Naive B cell (primary cell): ENCODE measurements around the gene EGFL6. TPM values are rescaled to one million over a fixed set of nuclear protein-coding genes. Genes with fewer than 3 reads are reported as not detected.
"Not testable (repeated sequence)": the region's sequence is repeated elsewhere in the genome, so short reads cannot be mapped to it uniquely, and the experiment has no call there.

Experiments
- ATAC-seq, 2 donors: fragments of 150-1000 bp; cut with Tn5 transposase; 2 replicates each; pipeline ENCODE4 v1.10.0; 2021; ENCODE audit warnings: low read depth in 2 of 2, mild to moderate bottlenecking in 2 of 2, moderate library complexity in 2 of 2
- DNase-seq: peaks from one replicate; pipeline ENCODE4 v3.0.0; 2022
- H3K27ac Mint-ChIP-seq, 6 donors: one replicate each; pipeline ENCODE4 v1.8.0; 2020 to 2022; ENCODE audit warnings: mild to moderate bottlenecking in 6 of 6, mixed read lengths in 6 of 6, moderate library complexity in 5 of 6, inconsistent platforms in 2 of 6
- H3K27me3 Mint-ChIP-seq, 3 donors: one replicate each; pipeline ENCODE4 v1.8.0; 2021 to 2022; ENCODE audit warnings: mixed read lengths in 3 of 3, mild to moderate bottlenecking in 1 of 3
- H3K36me3 Mint-ChIP-seq, 2 donors: one replicate each; pipeline ENCODE4 v1.8.0; 2020 to 2022; ENCODE audit warnings: mixed read lengths in 2 of 2, inconsistent platforms in 1 of 2, mild to moderate bottlenecking in 1 of 2
- H3K4me1 Mint-ChIP-seq, 3 donors: one replicate each; pipeline ENCODE4 v1.8.0; 2020 to 2022; ENCODE audit warnings: mixed read lengths in 3 of 3, inconsistent platforms in 1 of 3, mild to moderate bottlenecking in 1 of 3, moderate library complexity in 1 of 3
- H3K4me3 Mint-ChIP-seq, 8 donors: one replicate each; pipeline ENCODE4 v1.8.0; 2020 to 2022; ENCODE audit warnings: mild to moderate bottlenecking in 8 of 8, mixed read lengths in 8 of 8, moderate library complexity in 8 of 8, inconsistent platforms in 2 of 8
- H3K9me3 Mint-ChIP-seq, 7 donors: one replicate each; pipeline ENCODE4 v1.8.0; 2020 to 2022; ENCODE audit warnings: mixed read lengths in 7 of 7, mild to moderate bottlenecking in 5 of 7, inconsistent platforms in 2 of 7, moderate library complexity in 1 of 7
- polyA plus RNA-seq, 6 donors: library from polyadenylated mRNA; unstranded; fragments of 300-500 nt; fragmentation: Illumina TruSeq; gene quantifications; one replicate each; pipeline ENCODE4 v1.2.3, GENCODE V29; 2021; ENCODE audit warnings: low read depth in 6 of 6

EGFL6 gene
- polyA plus RNA-seq, 6 donors from 2014 or later = not detected

GRCh38 chrX:13648336-13648735 lies 78.9 kb downstream of the EGFL6 start:
- H3K27me3 Mint-ChIP-seq = peaks cover 0 to 35% (median 0%) of the 10 kb centered on the region in 3 donors
- peaks cover 6 to 18% (median 16%) of the 10 kb centered on the region in 3 donors for H3K4me1 Mint-ChIP-seq
- not testable (repeated sequence) for H3K36me3 Mint-ChIP-seq, H3K27ac Mint-ChIP-seq, ATAC-seq, DNase-seq, H3K4me3 Mint-ChIP-seq, H3K9me3 Mint-ChIP-seq

- Mint-ChIP-seq H3K4me1 (peaks cover 6 to 29% (median 23%) of the 10 kb centered on the region in 3 donors), H3K9me3 (peaks cover 0 to 4% (median 2%) of the 10 kb centered on the region in 7 donors), H3K4me3 (no peak overlapping the region), H3K27ac (no peak overlapping the region), H3K27me3 (peaks cover 0 to 35% (median 0%) of the 10 kb centered on the region in 3 donors), H3K36me3 (no peaks in the 10 kb centered on the region)
- ATAC-seq = no peak
- DNase-seq = no peak
These were observed 80.4 kb downstream of the EGFL6 start for GRCh38 chrX:13649838-13650237.

- Mint-ChIP-seq H3K9me3 (peaks cover 0 to 4% (median 2%) of the 10 kb centered on the region in 7 donors), H3K27me3 (peaks cover 0 to 31% (median 0%) of the 10 kb centered on the region in 3 donors), H3K27ac (no peak overlapping the region), H3K36me3 (no peaks in the 10 kb centered on the region), H3K4me1 (peaks cover 6 to 29% (median 26%) of the 10 kb centered on the region in 3 donors), H3K4me3 (no peak overlapping the region)
- ATAC-seq (no peak), DNase-seq (no peak)
These were observed 80.9 kb downstream of the EGFL6 start for GRCh38 chrX:13650318-13650717.

GRCh38 chrX:13651150-13651549 lies 81.7 kb downstream of the EGFL6 start:
- peak overlapping the region in 3 of 6 donors; percentile 34 to 72 (median 61) for H3K27ac Mint-ChIP-seq
- peaks cover 0 to 4% (median 2%) of the 10 kb centered on the region in 7 donors for H3K9me3 Mint-ChIP-seq
- no peak for ATAC-seq
- peaks cover 0 to 22% (median 0%) of the 10 kb centered on the region in 3 donors for H3K27me3 Mint-ChIP-seq
- DNase-seq = no peak
- H3K36me3 Mint-ChIP-seq = no peaks in the 10 kb centered on the region
- H3K4me1 Mint-ChIP-seq = peaks cover 3 to 29% (median 24%) of the 10 kb centered on the region in 3 donors
- H3K4me3 Mint-ChIP-seq = peak overlapping the region in 2 of 8 donors; percentile 55 to 76

GRCh38 chrX:13652287-13652793 lies 82.9 kb downstream of the EGFL6 start:
- peak overlapping the region; percentile 88 to 98 (median 97) for H3K4me3 Mint-ChIP-seq
- H3K27ac Mint-ChIP-seq = peak overlapping the region in 5 of 6 donors; percentile 64 to 98 (median 97)
- peaks cover 0 to 27% (median 21%) of the 10 kb centered on the region in 3 donors for H3K4me1 Mint-ChIP-seq
- ATAC-seq = no peak
- H3K36me3 Mint-ChIP-seq = peaks cover 0 to 6% of the 10 kb centered on the region in 2 donors
- H3K9me3 Mint-ChIP-seq = peaks cover 0 to 4% (median 2%) of the 10 kb centered on the region in 7 donors
- H3K27me3 Mint-ChIP-seq = peaks cover 0 to 15% (median 0%) of the 10 kb centered on the region in 3 donors
- no peak for DNase-seq

GRCh38 chrX:13652850-13653693 lies 83.7 kb downstream of the EGFL6 start, which contains the start of gene TCEANC:
TCEANC (plus strand) TSS chrX:13653141; CDS start chrX:13662509, 9,368 bp downstream.
- Mint-ChIP-seq H3K9me3 (peaks cover 0 to 3% (median 0%) of the 10 kb centered on the region in 7 donors), H3K36me3 (peaks cover 0 to 6% of the 10 kb centered on the region in 2 donors), H3K4me3 (peak within 1 kb of the TSS; percentile 88 to 98 (median 97)), H3K27me3 (peaks cover 0 to 9% (median 0%) of the 10 kb centered on the region in 3 donors), H3K27ac (peak within 1 kb of the TSS; percentile 91 to 99 (median 98)), H3K4me1 (peaks cover 0 to 27% (median 24%) of the 10 kb centered on the region in 3 donors)
- peak; percentile 94 for DNase-seq
- peak; percentile 92 to 96 for ATAC-seq

GRCh38 chrX:13654116-13654515 lies 84.7 kb downstream of the EGFL6 start:
- H3K27ac Mint-ChIP-seq = peak overlapping the region in 2 of 6 donors; percentile 39 to 91
- H3K27me3 Mint-ChIP-seq = no peaks in the 10 kb centered on the region
- ATAC-seq (no peak), DNase-seq (no peak)
- peaks cover 0 to 6% of the 10 kb centered on the region in 2 donors for H3K36me3 Mint-ChIP-seq
- H3K9me3 Mint-ChIP-seq = no peaks in the 10 kb centered on the region
- peaks cover 0 to 33% (median 29%) of the 10 kb centered on the region in 3 donors for H3K4me1 Mint-ChIP-seq
- H3K4me3 Mint-ChIP-seq = peak overlapping the region in 4 of 8 donors; percentile 12 to 97 (median 92)

- no peak for DNase-seq
- peak overlapping the region in 1 of 8 donors; percentile 35 for H3K4me3 Mint-ChIP-seq
- H3K27ac Mint-ChIP-seq = peak overlapping the region in 1 of 6 donors; percentile 34
- H3K9me3 Mint-ChIP-seq = no peaks in the 10 kb centered on the region
- H3K27me3 Mint-ChIP-seq = no peaks in the 10 kb centered on the region
- ATAC-seq = no peak
- peaks cover 0 to 11% of the 10 kb centered on the region in 2 donors for H3K36me3 Mint-ChIP-seq
- peaks cover 0 to 34% (median 29%) of the 10 kb centered on the region in 3 donors for H3K4me1 Mint-ChIP-seq
These were observed 86.3 kb downstream of the EGFL6 start for GRCh38 chrX:13655674-13656073.

GRCh38 chrX:13658602-13659001 lies 89.2 kb downstream of the EGFL6 start:
- Mint-ChIP-seq H3K27me3 (no peaks in the 10 kb centered on the region), H3K27ac (no peak overlapping the region), H3K4me3 (peak overlapping the region in 1 of 8 donors; percentile 4), H3K4me1 (peaks cover 0 to 18% (median 18%) of the 10 kb centered on the region in 3 donors), H3K9me3 (no peaks in the 10 kb centered on the region), H3K36me3 (peaks cover 11 to 26% of the 10 kb centered on the region in 2 donors)
- ATAC-seq (peak; percentile 51 to 64), DNase-seq (peak; percentile 60)

- Mint-ChIP-seq H3K27me3 (no peaks in the 10 kb centered on the region), H3K27ac (no peak overlapping the region), H3K36me3 (peaks cover 15 to 27% of the 10 kb centered on the region in 2 donors), H3K4me1 (peaks cover 0 to 18% (median 14%) of the 10 kb centered on the region in 3 donors), H3K4me3 (no peak overlapping the region), H3K9me3 (no peaks in the 10 kb centered on the region)
- no peak for DNase-seq
- no peak for ATAC-seq
These were observed 89.7 kb downstream of the EGFL6 start for GRCh38 chrX:13659063-13659462.

- Mint-ChIP-seq H3K9me3 (no peaks in the 10 kb centered on the region), H3K27me3 (no peaks in the 10 kb centered on the region), H3K27ac (no peak overlapping the region), H3K4me3 (no peak overlapping the region), H3K36me3 (peaks cover 19 to 30% of the 10 kb centered on the region in 2 donors), H3K4me1 (peaks cover 0 to 9% (median 7%) of the 10 kb centered on the region in 3 donors)
- ATAC-seq (no peak), DNase-seq (no peak)
These were observed 92.4 kb downstream of the EGFL6 start for GRCh38 chrX:13661735-13662288.

- no peaks in the 10 kb centered on the region for H3K9me3 Mint-ChIP-seq
- no peaks in the 10 kb centered on the region for H3K27me3 Mint-ChIP-seq
- H3K4me1 Mint-ChIP-seq = peaks cover 0 to 9% (median 7%) of the 10 kb centered on the region in 3 donors
- no peak overlapping the region for H3K4me3 Mint-ChIP-seq
- DNase-seq (no peak), ATAC-seq (no peak)
- H3K27ac Mint-ChIP-seq = no peak overlapping the region
- peaks cover 19 to 26% of the 10 kb centered on the region in 2 donors for H3K36me3 Mint-ChIP-seq
These were observed 93.0 kb downstream of the EGFL6 start for GRCh38 chrX:13662355-13662791.

GRCh38 chrX:13664020-13664419 lies 94.6 kb downstream of the EGFL6 start:
- ATAC-seq (no peak), DNase-seq (no peak)
- Mint-ChIP-seq H3K27me3 (no peaks in the 10 kb centered on the region), H3K4me1 (peaks cover 0 to 2% (median 0%) of the 10 kb centered on the region in 3 donors), H3K4me3 (no peak overlapping the region), H3K36me3 (peaks cover 19 to 26% of the 10 kb centered on the region in 2 donors), H3K27ac (no peak overlapping the region), H3K9me3 (no peaks in the 10 kb centered on the region)
